SU-DHL-6 (cell line): ENCODE results near the gene LARGE2.

Source experiments
- EZH2phosphoT487 ChIP-seq: fragments of 200-600 bp; sonication (generic), shearing (Covaris generic); conservative IDR thresholded peaks from 2 replicates; pipeline ENCODE4 v1.6.1; 2018; ENCODE audit warnings: mild to moderate bottlenecking, antibody characterized with exemption, low read length, moderate library complexity, mixed read lengths
- TF ChIP-seq, protein P1 (sequence below): fragments of 200-600 bp; sonication (generic); IDR thresholded peaks from one replicate; pipeline ENCODE4 v1.5.1; 2017; ENCODE audit warnings: antibody characterized with exemption, mild to moderate bottlenecking, low read length, moderate library complexity; ENCODE audit not compliant: insufficient read depth, poor library complexity, severe bottlenecking

DNA sequence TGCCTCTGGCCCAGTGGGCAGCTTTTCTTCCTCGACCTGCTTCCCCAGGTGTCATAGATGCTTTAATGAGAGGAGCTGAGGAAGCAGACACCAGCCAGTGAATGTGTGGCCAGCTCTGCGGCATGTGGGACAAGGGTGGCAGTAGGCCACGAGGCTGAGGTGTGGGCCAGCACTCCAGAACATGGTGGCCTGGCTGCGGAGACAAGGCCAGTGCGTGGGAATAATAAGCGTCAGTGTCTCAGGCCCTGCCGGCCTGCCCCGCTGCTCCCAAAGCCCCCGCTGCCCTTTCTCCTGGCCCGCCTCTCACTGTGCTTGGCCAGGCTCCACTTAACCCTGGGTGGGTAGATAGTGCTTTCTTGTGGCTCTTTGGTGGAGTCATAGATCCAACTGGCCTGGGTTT, 34.9 kb upstream of the LARGE2 start:
- TF ChIP-seq, protein P1, sequence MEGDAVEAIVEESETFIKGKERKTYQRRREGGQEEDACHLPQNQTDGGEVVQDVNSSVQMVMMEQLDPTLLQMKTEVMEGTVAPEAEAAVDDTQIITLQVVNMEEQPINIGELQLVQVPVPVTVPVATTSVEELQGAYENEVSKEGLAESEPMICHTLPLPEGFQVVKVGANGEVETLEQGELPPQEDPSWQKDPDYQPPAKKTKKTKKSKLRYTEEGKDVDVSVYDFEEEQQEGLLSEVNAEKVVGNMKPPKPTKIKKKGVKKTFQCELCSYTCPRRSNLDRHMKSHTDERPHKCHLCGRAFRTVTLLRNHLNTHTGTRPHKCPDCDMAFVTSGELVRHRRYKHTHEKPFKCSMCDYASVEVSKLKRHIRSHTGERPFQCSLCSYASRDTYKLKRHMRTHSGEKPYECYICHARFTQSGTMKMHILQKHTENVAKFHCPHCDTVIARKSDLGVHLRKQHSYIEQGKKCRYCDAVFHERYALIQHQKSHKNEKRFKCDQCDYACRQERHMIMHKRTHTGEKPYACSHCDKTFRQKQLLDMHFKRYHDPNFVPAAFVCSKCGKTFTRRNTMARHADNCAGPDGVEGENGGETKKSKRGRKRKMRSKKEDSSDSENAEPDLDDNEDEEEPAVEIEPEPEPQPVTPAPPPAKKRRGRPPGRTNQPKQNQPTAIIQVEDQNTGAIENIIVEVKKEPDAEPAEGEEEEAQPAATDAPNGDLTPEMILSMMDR, result no peak
- TF ChIP-seq EZH2phosphoT487, result no peak
